Trophoblast cell (in vitro differentiated cells and primary cell): ENCODE data around the gene MUCL3. TPM values are rescaled to one million over a fixed set of nuclear protein-coding genes. Genes with fewer than 3 reads are reported as not detected.

Source experiments
- DNase-seq, 2 donors: peaks; one replicate each; pipeline ENCODE4 v3.0.0-alpha.2; 2016
- H2AFZ ChIP-seq: 2 replicates; pipeline ENCODE4 v1.6.1; 2013; ENCODE audit warnings: low read length, moderate library complexity, mild to moderate bottlenecking; ENCODE audit not compliant: insufficient read depth, poor library complexity
- H2AK5ac ChIP-seq: 2 replicates; pipeline ENCODE4 v1.6.1; 2013; ENCODE audit warnings: mild to moderate bottlenecking, low read length
- H2BK120ac ChIP-seq: 2 replicates; pipeline ENCODE4 v1.6.1; 2013; ENCODE audit warnings: low read length, mild to moderate bottlenecking, moderate library complexity; ENCODE audit not compliant: insufficient read depth, poor library complexity
- H2BK12ac ChIP-seq: 2 replicates; pipeline ENCODE4 v1.6.1; 2013; ENCODE audit warnings: mild to moderate bottlenecking, low read length, moderate library complexity
- H2BK5ac ChIP-seq: 2 replicates; pipeline ENCODE4 v1.6.1; 2013; ENCODE audit warnings: low read length, low read depth, moderate library complexity, mild to moderate bottlenecking; ENCODE audit not compliant: poor library complexity
- H3K14ac ChIP-seq: 2 replicates; pipeline ENCODE4 v1.6.1; 2013; ENCODE audit warnings: mild to moderate bottlenecking, low read length
- H3K18ac ChIP-seq: 2 replicates; pipeline ENCODE4 v1.6.1; 2013; ENCODE audit warnings: mild to moderate bottlenecking, low read length
- H3K23ac ChIP-seq: 2 replicates; pipeline ENCODE4 v1.6.1; 2013; ENCODE audit warnings: low read length
- H3K27ac ChIP-seq: 2 replicates; pipeline ENCODE4 v1.5.1; 2013; ENCODE audit warnings: low read depth, mild to moderate bottlenecking, inconsistent platforms, low read length, moderate library complexity
- H3K27me3 ChIP-seq: 2 replicates; pipeline ENCODE4 v1.6.1; 2013; ENCODE audit warnings: inconsistent platforms, mild to moderate bottlenecking, low read length, moderate library complexity; ENCODE audit not compliant: insufficient read depth
- H3K36me3 ChIP-seq, 2 experiments: 1 replicate in 1 of 2; 2 replicates in 1 of 2; pipeline ENCODE4 v1.6.1; 2013; ENCODE audit warnings: low read length in 2 of 2, mild to moderate bottlenecking in 2 of 2, moderate library complexity in 1 of 2; ENCODE audit not compliant: insufficient read depth in 2 of 2, control insufficient read depth in 1 of 2
- H3K4ac ChIP-seq: 2 replicates; pipeline ENCODE4 v1.6.1; 2013; ENCODE audit warnings: low read depth, mild to moderate bottlenecking, low read length, moderate library complexity
- H3K4me1 ChIP-seq, 2 experiments: 1 replicate in 1 of 2; 2 replicates in 1 of 2; pipeline ENCODE4 v1.6.1; 2013; ENCODE audit warnings: low read length in 2 of 2, mild to moderate bottlenecking in 2 of 2, moderate library complexity in 1 of 2; ENCODE audit not compliant: insufficient read depth in 2 of 2, control insufficient read depth in 1 of 2
- H3K4me2 ChIP-seq: 2 replicates; pipeline ENCODE4 v1.6.1; 2013; ENCODE audit warnings: inconsistent platforms, mild to moderate bottlenecking, low read length, moderate library complexity
- H3K4me3 ChIP-seq: 2 replicates; pipeline ENCODE4 v1.5.1; 2013; ENCODE audit warnings: mild to moderate bottlenecking, low read depth, low read length, inconsistent platforms
- H3K79me1 ChIP-seq: one replicate; pipeline ENCODE4 v1.6.1; 2013; ENCODE audit warnings: low read length
- H3K79me2 ChIP-seq: 2 replicates; pipeline ENCODE4 v1.6.1; 2013; ENCODE audit warnings: low read length, mild to moderate bottlenecking; ENCODE audit not compliant: control insufficient read depth, insufficient read depth, poor library complexity
- H3K9ac ChIP-seq: 2 replicates; pipeline ENCODE4 v1.6.1; 2013; ENCODE audit warnings: mild to moderate bottlenecking, low read length
- H3K9me3 ChIP-seq: 2 replicates; pipeline ENCODE4 v1.6.1; 2013; ENCODE audit warnings: low read depth, mild to moderate bottlenecking, control low read depth, inconsistent platforms, low read length; ENCODE audit not compliant: insufficient read depth
- H4K12ac ChIP-seq: 2 replicates; pipeline ENCODE4 v1.6.1; 2013; ENCODE audit warnings: low read depth, mild to moderate bottlenecking, low read length, moderate library complexity
- H4K8ac ChIP-seq: 2 replicates; pipeline ENCODE4 v1.6.1; 2013; ENCODE audit warnings: low read depth, mild to moderate bottlenecking, low read length, moderate library complexity
- H4K91ac ChIP-seq: one replicate; pipeline ENCODE4 v1.6.1; 2013; ENCODE audit warnings: low read depth, mild to moderate bottlenecking, low read length, moderate library complexity
- WGBS: extraction: QIAGEN DNeasy Blood & Tissue Kit; methylation state at CpG from one replicate; pipeline ENCODE4 v1.1.7; 2013; ENCODE audit warnings: missing lambda C conversion rate; ENCODE audit not compliant: insufficient read length, insufficient coverage; ENCODE audit errors: extremely low coverage; 5-methylcytosine and 5-hydroxymethylcytosine counted together
- polyA plus RNA-seq: library from polyadenylated mRNA; stranded (reverse); fragments of 200-250 nt; gene quantifications from 2 replicates; pipeline ENCODE4 v1.2.3, GENCODE V29; 2013

MUCL3 gene, protein sequence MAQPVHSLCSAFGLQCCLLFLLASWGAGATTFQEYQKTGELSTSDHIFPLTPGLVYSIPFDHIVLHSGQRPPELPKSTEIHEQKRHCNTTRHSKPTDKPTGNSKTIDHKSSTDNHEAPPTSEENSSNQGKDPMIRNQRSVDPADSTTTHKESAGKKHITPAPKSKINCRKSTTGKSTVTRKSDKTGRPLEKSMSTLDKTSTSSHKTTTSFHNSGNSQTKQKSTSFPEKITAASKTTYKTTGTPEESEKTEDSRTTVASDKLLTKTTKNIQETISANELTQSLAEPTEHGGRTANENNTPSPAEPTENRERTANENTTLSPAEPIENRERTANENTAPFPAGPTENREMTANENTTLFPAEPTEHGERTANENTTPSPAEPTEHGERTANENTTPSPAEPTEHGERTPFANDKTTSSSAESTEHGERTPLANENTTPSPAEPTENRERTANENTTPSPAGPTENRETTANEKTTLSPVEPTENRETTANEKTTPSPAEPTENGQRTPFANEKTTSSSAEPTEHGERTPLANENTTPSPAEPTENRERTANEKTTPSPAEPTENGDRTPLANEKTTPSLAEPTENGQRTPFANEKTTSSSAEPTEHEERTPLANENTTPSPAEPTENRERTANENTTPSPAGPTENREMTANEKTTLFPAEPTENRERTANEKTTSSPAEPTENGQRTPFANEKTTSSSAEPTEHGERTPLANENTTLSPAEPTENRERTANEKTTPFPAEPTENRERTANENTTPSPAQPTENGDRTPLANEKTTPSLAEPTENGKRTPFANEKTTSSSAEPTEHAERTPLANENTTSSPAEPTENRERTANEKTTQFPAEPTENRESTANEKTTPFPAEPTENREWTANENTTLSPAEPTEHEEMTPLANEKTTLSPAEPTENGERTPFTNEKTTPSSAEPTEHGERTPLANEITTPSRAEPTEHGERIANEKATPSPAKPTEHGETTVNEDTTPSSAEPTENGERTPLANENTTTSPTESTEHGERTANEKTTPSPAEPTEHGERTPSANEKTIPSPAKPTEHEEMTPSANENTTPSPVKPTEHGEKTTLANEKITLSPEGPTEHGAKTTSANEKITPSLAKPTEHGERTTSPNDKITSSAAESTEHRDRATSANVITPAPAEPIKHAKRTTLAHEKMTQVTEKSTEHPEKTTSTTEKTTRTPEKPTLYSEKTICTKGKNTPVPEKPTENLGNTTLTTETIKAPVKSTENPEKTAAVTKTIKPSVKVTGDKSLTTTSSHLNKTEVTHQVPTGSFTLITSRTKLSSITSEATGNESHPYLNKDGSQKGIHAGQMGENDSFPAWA (N-terminal part only)
- polyA plus RNA-seq = 0.01 and 0.03 TPM in 2 replicates

- H2AK5ac ChIP-seq = peak within 1 kb of the TSS; percentile 26
- no peak within 1 kb of the TSS for H3K4ac ChIP-seq
- H2AFZ ChIP-seq = no peak within 1 kb of the TSS
- no peak within 1 kb of the TSS for H4K8ac ChIP-seq
- H3K4me1 ChIP-seq = peaks cover 9 to 13% of the 10 kb centered on the region in 2 experiments
- H4K91ac ChIP-seq = no peak within 1 kb of the TSS
- H3K4me2 ChIP-seq = no peak within 1 kb of the TSS
- no peak within 1 kb of the TSS for H3K4me3 ChIP-seq
- no peak within 1 kb of the TSS for H3K27ac ChIP-seq
- H3K18ac ChIP-seq = no peak within 1 kb of the TSS
- H4K12ac ChIP-seq = no peak within 1 kb of the TSS
- no peak within 1 kb of the TSS for H2BK120ac ChIP-seq
- H3K36me3 ChIP-seq = no peaks in the 10 kb centered on the region
- no peaks in the 10 kb centered on the region for H3K79me2 ChIP-seq
- H2BK5ac ChIP-seq = no peak within 1 kb of the TSS
- H3K9ac ChIP-seq = no peak within 1 kb of the TSS
- no peak within 1 kb of the TSS for H3K23ac ChIP-seq
- DNase-seq = no peak
- peaks cover 3% of the 10 kb centered on the region for H3K79me1 ChIP-seq
- no peaks in the 10 kb centered on the region for H3K9me3 ChIP-seq
- no peaks in the 10 kb centered on the region for H3K27me3 ChIP-seq
- no peak within 1 kb of the TSS for H3K14ac ChIP-seq
- no CpG with 5 or more reads among the region's 16 CpGs for WGBS
- no peak within 1 kb of the TSS for H2BK12ac ChIP-seq
These were observed at the start of gene MUCL3 for GRCh38 chr6:30940361-30940986. MUCL3 (plus strand) TSS chr6:30940973; CDS start chr6:30941000, 27 bp downstream.

DNA sequence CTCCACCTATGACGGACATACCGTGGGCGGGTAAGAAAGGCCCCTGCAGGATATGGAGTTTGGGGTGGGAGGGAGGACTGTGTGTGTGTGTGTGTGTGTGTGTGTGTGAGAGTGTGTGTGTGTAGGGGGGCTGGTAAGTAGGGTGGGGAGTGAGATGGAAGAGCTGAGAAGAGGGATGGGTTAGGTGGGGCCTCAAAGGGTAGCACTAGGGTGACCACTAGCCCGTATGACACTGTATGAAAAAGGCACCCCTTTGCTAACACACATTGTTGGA lies 49.4 kb upstream of the MUCL3 start:
- Histone ChIP-seq H3K4me2 (no peak overlapping the region), H3K4me3 (no peak overlapping the region), H3K79me1 (peaks cover 2% of the 10 kb centered on the region), H3K27ac (no peak overlapping the region), H3K36me3 (peaks cover 70 to 78% of the 10 kb centered on the region in 2 experiments), H3K9me3 (no peaks in the 10 kb centered on the region), H4K91ac (no peak overlapping the region), H2AK5ac (no peak overlapping the region), H2BK120ac (no peak overlapping the region), H3K79me2 (peaks cover 8% of the 10 kb centered on the region), H3K27me3 (no peaks in the 10 kb centered on the region), H3K4me1 (peaks cover 3% of the 10 kb centered on the region in 2 experiments), H4K8ac (no peak overlapping the region), H2BK5ac (no peak overlapping the region), H3K14ac (no peak overlapping the region), H4K12ac (no peak overlapping the region), H3K4ac (no peak overlapping the region), H3K23ac (no peak overlapping the region), H3K9ac (no peak overlapping the region), H2AFZ (no peak overlapping the region), H2BK12ac (no peak overlapping the region), H3K18ac (no peak overlapping the region)
- no peak for DNase-seq
- no CpG with 5 or more reads among the region's 4 CpGs for WGBS

DNA sequence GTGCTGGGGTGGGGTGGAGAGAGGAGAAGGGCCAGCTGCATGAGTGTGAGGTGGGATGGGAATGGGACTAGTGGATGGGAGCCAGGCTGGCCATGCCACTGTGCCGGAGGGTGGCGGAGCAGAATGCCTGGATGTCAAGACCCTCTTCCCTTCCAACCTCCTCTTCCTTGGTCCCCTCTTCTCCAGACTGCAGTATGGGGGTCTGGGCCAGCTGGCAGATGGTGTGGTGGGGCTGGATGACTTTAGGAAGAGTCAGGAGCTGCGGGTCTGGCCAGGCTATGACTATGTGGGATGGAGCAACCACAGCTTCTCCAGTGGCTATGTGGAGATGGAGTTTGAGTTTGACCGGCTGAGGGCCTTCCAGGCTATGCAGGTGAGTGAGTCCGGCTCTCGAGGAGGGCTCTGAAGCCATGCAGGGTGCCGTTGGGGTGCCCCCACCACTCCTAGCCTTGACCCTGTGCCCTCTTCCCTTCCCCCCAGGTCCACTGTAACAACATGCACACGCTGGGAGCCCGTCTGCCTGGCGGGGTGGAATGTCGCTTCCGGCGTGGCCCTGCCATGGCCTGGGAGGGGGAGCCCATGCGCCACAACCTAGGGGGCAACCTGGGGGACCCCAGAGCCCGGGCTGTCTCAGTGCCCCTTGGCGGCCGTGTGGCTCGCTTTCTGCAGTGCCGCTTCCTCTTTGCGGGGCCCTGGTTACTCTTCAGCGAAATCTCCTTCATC lies 48.8 kb upstream of the MUCL3 start:
- Histone ChIP-seq H2BK120ac (no peak overlapping the region), H3K4ac (no peak overlapping the region), H4K12ac (no peak overlapping the region), H3K4me1 (no peaks in the 10 kb centered on the region), H3K4me3 (no peak overlapping the region), H2AK5ac (no peak overlapping the region), H3K14ac (no peak overlapping the region), H4K8ac (no peak overlapping the region), H2BK5ac (no peak overlapping the region), H3K36me3 (peaks cover 76 to 84% of the 10 kb centered on the region in 2 experiments), H3K79me1 (no peaks in the 10 kb centered on the region), H3K23ac (no peak overlapping the region), H2AFZ (no peak overlapping the region), H3K79me2 (peaks cover 3% of the 10 kb centered on the region), H2BK12ac (no peak overlapping the region), H3K18ac (peak overlapping the region; percentile 21), H3K9ac (no peak overlapping the region), H3K27me3 (no peaks in the 10 kb centered on the region), H3K27ac (no peak overlapping the region), H4K91ac (no peak overlapping the region), H3K4me2 (no peak overlapping the region), H3K9me3 (no peaks in the 10 kb centered on the region)
- DNase-seq = no peak
- no CpG with 5 or more reads among the region's 21 CpGs for WGBS
